Suppressor macrophage (primary cell): ENCODE results near the gene SI.
"Not testable (repeated sequence)": the region's sequence is repeated elsewhere in the genome, so short reads cannot be mapped to it uniquely, and the experiment has no call there.

Experiments
- DNase-seq, 4 experiments: peaks; one replicate each; pipeline ENCODE4 v3.0.0-alpha.2; 2020 to 2022
- total RNA-seq, 17 experiments: gene quantifications; one replicate each; lab custom pipeline; 2026; ENCODE audit warnings: mixed read lengths in 6 of 17, inconsistent platforms in 3 of 17; lab: John Stamatoyannopoulos, UW

Gene SI
- 0 to 4.2 (median 0) reads per million in 17 experiments for total RNA-seq

- no peak for DNase-seq
These were observed at the start of gene SI for GRCh38 chr3:165078293-165078692. SI (minus strand) TSS chr3:165078496; CDS start chr3:165076012, 2,484 bp downstream.

- no peak for DNase-seq
These were observed 47.5 kb upstream of the SI start for GRCh38 chr3:165125836-165126235.

GRCh38 chr3:165111401-165111800 is 33.1 kb upstream of the SI start:
- DNase-seq: no peak

- no peak for DNase-seq
These were observed 25.3 kb upstream of the SI start for GRCh38 chr3:165103616-165104015.

GRCh38 chr3:165082650-165083049 is 4.4 kb upstream of the SI start:
- no peak for DNase-seq

- DNase-seq: no peak
These were observed 2.9 kb upstream of the SI start for GRCh38 chr3:165081183-165081582.

- no peak for DNase-seq
These were observed 2.6 kb downstream of the SI start for GRCh38 chr3:165075695-165076094.

- DNase-seq: no peak
These were observed 7.6 kb downstream of the SI start for GRCh38 chr3:165070682-165071081.

GRCh38 chr3:165056510-165056909 is 21.8 kb downstream of the SI start:
- DNase-seq: no peak

- DNase-seq: no peak
These were observed 38.1 kb downstream of the SI start for GRCh38 chr3:165040186-165040585.

GRCh38 chr3:165011557-165011956 is 66.7 kb downstream of the SI start:
- DNase-seq: no peak

GRCh38 chr3:164984947-164985346 is 93.3 kb downstream of the SI start:
- DNase-seq: no peak

- DNase-seq: no peak
These were observed 115.7 kb downstream of the SI start for GRCh38 chr3:164962610-164963009.

- DNase-seq: no peak
These were observed 125.3 kb downstream of the SI start for GRCh38 chr3:164952966-164953365.

GRCh38 chr3:164951403-164951802 is 126.9 kb downstream of the SI start:
- DNase-seq: not testable (repeated sequence)

GRCh38 chr3:164940745-164941144 is 137.6 kb downstream of the SI start:
- no peak for DNase-seq

GRCh38 chr3:164929642-164930041 is 148.7 kb downstream of the SI start:
- DNase-seq: no peak
